Activated CD8-positive, alpha-beta memory T cell treated with anti-CD3 and anti-CD28 coated beads, Interleukin-2, amount 50 U/mL, for 1 hour (primary cell): Measurements from ENCODE around the gene MREG.

Experiments used
- DNase-seq: peaks from one replicate; pipeline ENCODE4 v3.0.0-alpha.2; 2020; ENCODE audit errors: extremely low read depth

The MREG gene

GRCh38 chr2:215918901-215919599 is 94.3 kb downstream of the MREG start:
- DNase-seq = no peak

- no peak for DNase-seq
These were observed 95.3 kb downstream of the MREG start for GRCh38 chr2:215917953-215918620.

- DNase-seq = no peak
These were observed 97.9 kb downstream of the MREG start for GRCh38 chr2:215915441-215915840.

GRCh38 chr2:215914777-215915165 is 98.6 kb downstream of the MREG start:
- DNase-seq = no peak

- DNase-seq = no peak
These were observed 99.1 kb downstream of the MREG start for GRCh38 chr2:215914054-215914776.

- DNase-seq = no peak
These were observed 101.0 kb downstream of the MREG start for GRCh38 chr2:215912299-215912842.

GRCh38 chr2:215911301-215912085 is 101.9 kb downstream of the MREG start:
- no peak for DNase-seq

GRCh38 chr2:215910180-215910579 is 103.2 kb downstream of the MREG start:
- DNase-seq = no peak

- DNase-seq = no peak
These were observed 106.2 kb downstream of the MREG start for GRCh38 chr2:215907147-215907546.

GRCh38 chr2:215906458-215906857 is 106.9 kb downstream of the MREG start:
- DNase-seq = no peak

GRCh38 chr2:215905691-215906090 is 107.7 kb downstream of the MREG start:
- no peak for DNase-seq

- no peak for DNase-seq
These were observed 109.2 kb downstream of the MREG start for GRCh38 chr2:215904101-215904500.

GRCh38 chr2:215903203-215903602 is 110.1 kb downstream of the MREG start:
- DNase-seq = no peak

- no peak for DNase-seq
These were observed 111.6 kb downstream of the MREG start for GRCh38 chr2:215901796-215902195.

- no peak for DNase-seq
These were observed 112.5 kb downstream of the MREG start for GRCh38 chr2:215900843-215901242.

- no peak for DNase-seq
These were observed 113.1 kb downstream of the MREG start for GRCh38 chr2:215900203-215900611.

GRCh38 chr2:215899141-215900074 is 113.9 kb downstream of the MREG start:
- no peak for DNase-seq

GRCh38 chr2:215898363-215898762 is 115.0 kb downstream of the MREG start:
- DNase-seq = no peak

GRCh38 chr2:215896921-215897320 is 116.4 kb downstream of the MREG start:
- no peak for DNase-seq

- no peak for DNase-seq
These were observed 118.0 kb downstream of the MREG start for GRCh38 chr2:215895330-215895729.
